ENCODE measurements around the gene WTIP.
"Not testable (repeated sequence)": the region's sequence is repeated elsewhere in the genome, so short reads cannot be mapped to it uniquely, and the experiment has no call there.

WTIP gene

DNA sequence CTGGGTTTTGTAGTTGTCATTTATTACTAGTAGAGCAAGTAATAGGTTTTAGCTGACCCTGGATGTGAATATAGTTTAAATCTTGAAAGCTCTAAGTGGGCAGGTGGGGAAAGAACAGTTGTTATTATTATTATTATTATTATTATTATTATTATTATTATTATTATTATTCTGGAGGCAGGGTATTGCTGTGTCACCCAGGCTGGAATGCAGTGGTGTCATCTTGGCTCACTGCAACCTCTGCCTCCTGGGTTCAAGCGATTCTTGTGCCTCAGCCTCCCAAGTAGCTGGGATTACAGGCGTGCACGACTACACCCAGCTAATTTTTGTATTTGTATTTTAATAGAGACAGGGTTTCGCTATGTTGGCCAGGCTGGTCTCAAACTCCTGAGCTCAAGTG lies 3.1 kb upstream of the WTIP start:
- not testable (repeated sequence) for DNase-seq (ENCODE audit: low read depth)

DNA sequence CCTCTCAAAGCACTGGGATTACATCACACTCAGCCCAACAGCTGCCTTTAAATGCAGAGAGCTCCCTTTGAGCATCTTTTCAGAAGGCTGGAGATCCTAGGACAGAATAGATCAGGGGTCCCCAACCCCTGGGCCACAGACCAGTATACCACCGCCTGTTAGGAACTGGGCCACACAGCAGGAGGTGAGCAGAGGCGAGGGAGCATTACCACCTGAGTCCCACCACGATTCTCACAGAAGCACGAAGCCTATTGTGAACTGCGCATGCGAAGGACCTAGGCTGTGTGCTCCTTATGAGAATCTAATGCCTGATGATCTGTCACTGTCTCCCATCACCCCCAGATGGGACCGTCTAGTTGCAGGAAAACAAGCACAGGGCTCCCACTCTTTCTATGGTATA lies 2.2 kb upstream of the WTIP start:
- DNase-seq (ENCODE audit: low read depth), result no peak

DNA sequence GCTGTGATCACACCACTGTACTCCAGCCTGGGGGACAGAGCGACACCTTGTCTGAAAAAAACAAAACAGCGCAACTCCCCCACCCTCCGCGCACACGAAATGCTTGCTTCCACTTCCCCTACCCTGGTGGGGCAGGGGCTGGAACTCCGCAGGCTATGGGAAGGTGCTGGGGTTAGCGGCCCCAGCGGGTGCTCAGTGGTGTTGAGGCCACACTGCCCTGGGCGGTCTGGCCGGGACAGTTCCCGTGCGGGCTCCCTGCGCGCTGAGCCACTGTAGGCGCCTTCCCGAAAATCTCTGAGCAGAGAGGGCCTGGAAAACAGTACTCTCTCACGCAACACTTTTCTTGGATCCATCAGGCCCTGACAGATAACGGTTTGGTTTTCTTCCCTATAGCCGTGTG lies 1.1 kb upstream of the WTIP start:
- DNase-seq (ENCODE audit: low read depth), result no peak

DNA sequence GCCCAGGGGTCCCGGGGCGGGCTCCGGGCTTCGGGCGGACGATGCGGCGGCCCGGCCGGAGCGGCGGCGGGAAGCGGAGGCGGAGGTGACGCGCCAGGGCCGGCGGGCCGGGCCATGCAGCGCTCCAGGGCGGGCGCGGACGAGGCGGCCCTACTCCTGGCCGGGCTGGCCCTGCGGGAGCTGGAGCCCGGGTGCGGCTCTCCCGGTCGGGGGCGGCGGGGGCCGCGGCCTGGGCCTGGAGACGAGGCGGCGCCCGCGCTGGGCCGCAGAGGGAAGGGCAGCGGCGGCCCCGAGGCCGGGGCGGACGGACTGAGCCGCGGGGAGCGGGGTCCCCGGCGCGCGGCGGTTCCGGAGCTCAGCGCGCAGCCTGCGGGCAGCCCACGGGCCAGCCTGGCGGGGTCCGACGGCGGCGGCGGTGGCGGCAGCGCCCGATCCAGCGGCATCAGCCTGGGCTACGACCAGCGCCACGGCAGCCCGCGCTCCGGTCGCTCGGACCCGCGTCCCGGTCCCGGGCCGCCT lies 362 bp downstream of the WTIP start:
- DNase-seq (ENCODE audit: low read depth), result peak; percentile 72

DNA sequence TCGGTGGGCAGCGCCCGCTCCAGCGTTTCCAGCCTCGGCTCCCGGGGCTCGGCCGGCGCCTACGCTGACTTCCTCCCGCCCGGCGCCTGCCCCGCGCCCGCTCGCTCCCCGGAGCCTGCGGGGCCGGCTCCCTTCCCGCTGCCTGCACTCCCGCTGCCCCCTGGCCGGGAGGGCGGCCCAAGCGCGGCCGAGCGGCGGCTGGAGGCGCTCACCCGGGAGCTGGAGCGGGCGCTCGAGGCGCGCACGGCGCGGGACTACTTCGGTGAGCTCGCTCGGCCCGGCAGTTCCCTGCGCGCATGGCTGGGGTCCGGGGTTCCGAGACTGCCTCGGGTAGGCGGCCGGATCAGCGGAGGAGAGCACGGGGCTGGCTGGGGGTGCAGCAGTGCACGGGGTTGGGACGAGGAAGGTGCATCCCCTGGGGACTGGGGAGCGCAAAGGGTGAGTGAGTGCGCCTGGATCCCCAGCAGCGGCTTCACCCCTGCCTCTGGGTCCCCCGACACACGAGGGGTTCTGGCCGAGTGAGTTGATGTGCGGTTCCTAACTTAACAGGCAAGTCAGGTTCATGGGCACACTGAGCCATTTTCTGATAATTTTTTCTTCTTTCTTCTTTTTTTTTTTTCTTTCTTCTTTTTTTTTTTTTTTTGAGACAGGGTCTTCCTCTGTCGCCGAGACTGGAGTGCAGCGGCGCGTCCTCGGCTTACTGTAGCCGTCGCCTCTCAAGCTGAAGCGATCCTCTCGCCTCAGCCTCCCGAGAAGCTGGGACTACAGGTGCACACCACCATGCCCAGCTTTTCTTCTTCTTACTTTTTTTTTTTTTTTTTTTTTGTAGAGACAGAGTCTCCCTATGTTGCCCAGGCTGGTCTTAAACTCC lies 1.1 kb downstream of the WTIP start:
- DNase-seq (ENCODE audit: low read depth), result peak; percentile 62

DNA sequence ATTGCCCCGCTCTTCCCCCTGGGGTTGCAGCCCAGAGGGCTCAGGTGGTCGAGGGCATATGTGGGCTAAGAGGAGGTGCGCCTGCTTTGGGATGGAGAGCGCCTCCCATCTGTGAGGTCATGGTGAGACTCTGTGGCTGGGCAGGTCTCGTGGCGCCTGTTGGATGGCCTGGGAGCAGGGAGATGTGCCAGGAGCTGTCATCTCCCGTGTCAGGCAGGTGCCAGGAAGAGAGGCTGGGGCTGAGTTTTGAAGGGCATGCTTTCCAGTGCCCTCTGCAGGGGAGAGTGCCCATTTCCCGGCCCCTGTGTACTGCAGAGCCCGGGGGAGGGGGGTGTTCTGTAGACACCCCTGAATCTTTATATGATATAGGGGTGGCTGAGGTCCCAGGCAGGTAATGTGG lies 2.8 kb downstream of the WTIP start:
- no peak for DNase-seq (ENCODE audit: low read depth)

DNA sequence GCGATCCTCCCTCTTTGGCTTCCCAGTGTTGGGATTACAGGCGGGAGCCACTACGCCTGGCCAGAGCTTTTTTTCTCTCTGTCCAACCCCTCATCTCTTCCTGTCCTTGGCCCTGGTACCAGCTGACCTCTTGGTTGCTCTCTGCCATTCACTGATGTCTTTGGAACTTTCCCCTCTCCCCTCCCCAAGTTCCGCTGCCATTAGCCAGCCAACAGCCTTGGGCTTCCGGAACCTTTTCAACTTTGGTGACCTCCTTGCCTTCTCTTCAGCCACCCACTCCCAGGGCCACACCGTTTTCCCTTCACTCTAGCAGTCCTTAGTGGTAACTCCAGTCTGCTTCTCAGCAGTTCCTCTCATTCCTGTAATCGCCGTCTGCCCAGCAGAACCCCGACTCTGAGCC lies 4.3 kb downstream of the WTIP start:
- no peak for DNase-seq (ENCODE audit: low read depth)

DNA sequence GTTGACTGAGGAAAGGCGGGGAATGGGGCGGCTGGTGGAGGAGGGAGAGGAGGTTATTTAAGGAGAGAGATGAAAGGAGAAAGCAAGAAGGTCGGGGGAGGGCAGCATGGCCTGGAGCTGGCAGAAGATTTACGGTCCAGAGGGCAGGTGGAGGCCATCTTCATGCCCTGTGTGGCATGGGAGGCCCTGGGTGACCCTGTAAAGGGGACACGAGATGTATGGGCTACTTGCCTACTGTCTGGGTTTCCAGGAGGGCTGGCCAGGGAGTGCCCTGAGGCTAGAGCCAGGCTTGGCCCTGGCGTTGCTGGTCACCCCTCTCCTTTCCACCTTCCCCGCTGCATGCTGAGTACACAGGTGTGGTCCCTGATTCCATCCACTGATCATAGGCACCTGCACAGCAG lies 6.1 kb downstream of the WTIP start:
- DNase-seq (ENCODE audit: low read depth), result no peak

DNA sequence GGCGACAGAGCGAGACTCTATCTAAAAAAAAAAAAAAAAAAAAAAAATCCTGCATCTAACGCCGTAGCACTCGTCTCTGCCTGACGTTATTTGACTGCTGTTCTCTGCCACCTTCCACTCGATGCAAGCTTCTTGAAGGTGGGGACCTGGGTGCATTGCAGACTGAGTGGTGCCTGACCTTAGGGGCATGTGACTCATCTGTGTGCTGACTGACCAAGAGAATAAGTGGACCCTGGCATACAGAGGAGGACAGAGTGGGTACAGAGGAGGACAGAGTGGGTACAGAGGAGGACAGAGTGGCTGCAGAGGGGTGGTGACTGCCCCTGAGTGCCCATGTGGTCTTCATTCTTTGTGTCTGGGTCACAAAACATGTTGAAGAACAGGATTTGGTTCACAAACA lies 7.6 kb downstream of the WTIP start:
- no peak for DNase-seq (ENCODE audit: low read depth)

DNA sequence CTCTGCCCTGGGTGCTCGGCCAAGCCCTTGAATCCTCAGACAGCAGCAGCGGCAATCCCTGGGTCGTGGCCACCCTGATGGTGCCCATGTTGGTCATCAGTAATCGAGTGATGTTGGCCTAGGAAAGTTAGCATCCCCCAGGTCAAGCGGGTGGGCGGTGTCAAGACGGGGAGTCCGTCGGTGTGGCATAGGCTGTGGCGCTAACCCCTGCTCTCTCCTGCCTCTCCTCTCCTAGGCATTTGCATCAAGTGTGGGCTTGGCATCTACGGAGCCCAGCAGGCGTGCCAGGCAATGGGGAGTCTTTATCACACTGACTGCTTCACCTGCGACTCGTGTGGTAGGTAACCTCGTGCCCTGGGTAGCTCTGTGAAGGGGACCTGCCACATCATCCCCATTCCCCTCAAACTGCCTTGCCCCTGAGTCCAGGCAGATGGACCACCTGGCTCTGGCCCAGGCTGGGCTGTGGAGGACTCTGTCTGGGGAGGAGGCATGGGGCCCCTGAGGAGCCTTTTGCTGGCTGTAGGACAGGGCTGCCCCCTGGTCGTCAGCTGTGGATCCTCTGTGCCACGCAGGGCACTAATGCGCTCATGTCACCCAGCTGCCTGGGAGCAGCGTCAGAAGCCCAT lies 8.7 kb downstream of the WTIP start:
- DNase-seq (ENCODE audit: low read depth), result no peak

DNA sequence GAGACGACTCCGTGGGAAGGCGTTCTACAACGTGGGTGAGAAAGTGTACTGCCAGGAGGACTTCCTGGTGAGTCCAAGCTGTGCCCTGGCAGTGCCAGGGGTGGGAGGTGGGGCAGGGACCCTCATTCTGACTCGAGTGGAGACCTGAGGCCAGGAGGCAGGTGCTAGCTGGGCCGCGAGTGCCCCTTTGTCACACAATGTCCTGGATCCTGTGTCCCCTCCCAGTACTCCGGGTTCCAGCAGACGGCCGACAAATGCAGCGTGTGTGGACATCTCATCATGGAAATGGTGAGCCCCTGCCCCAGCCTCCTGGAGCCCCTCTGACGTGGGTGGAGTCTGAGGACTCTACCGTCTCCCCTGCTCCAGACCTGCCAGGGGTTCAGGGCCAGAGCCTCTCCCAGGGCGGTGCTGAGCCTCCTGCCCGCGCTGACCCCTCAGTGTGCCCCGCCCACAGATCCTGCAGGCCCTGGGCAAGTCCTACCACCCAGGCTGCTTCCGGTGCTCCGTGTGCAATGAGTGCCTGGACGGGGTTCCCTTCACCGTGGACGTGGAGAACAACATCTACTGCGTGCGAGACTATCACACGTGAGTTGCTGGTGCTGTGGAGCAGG lies 11.6 kb downstream of the WTIP start:
- no peak for DNase-seq (ENCODE audit: low read depth)

DNA sequence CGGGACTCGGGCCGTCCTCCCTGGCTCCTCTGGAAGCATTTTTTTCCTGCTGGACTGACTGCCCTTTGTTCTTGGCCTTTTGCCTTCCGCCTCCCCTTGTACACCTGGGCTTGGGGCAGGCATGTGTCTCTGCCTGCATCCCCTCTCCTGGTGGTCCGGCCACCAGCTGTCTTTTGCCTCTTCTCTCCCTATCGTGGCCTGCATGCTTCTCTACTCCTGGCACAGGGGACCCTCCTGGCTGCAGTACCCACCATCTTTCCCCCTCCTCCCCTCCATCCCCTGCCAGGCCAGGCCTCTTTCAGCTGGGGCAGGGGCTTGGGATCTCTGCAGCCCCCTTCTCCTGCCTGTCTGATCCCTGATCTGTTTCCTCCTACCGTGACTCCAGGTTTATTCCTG lies 12.1 kb downstream of the WTIP start:
- no peak for DNase-seq (ENCODE audit: low read depth)

DNA sequence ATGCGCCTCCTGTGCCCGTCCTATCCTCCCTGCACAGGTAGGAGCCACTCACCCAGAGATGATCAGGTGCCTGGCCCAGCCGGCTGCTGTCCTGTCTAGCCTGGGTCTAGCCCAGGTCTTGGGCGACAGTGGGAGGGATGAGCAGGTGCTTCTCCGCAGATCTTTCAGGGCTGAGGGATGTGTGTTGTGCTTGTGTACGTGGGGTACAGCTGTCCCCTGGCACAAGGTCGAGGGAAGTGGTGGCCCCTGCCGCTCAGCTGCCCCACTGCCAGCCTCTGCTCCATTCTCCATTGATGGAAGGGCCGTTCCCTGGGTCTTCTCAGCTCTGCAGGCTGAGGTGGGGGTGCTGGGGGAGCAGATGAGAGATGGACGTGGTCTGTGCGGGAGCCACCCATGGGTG lies 13.0 kb downstream of the WTIP start:
- DNase-seq (ENCODE audit: low read depth), result no peak

DNA sequence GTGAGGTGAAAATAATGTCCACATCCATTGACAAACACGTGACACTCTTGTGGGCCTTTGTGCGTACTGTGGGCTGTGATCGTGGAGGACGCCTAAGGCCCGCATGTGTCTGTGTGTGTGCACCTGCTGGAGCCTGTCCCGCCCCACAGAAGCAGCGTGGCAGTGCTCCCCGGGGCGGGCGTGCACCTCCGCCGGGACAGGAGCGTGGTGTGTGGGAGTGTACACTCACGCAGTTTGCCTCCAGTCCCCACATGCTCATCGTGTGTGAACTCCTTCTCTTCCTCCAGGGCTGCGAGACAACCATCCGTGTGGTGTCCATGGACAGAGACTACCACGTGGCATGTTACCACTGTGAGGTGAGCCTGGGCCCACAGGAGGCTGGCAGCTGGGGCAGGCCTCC lies 13.9 kb downstream of the WTIP start:
- no peak for DNase-seq (ENCODE audit: low read depth)

DNA sequence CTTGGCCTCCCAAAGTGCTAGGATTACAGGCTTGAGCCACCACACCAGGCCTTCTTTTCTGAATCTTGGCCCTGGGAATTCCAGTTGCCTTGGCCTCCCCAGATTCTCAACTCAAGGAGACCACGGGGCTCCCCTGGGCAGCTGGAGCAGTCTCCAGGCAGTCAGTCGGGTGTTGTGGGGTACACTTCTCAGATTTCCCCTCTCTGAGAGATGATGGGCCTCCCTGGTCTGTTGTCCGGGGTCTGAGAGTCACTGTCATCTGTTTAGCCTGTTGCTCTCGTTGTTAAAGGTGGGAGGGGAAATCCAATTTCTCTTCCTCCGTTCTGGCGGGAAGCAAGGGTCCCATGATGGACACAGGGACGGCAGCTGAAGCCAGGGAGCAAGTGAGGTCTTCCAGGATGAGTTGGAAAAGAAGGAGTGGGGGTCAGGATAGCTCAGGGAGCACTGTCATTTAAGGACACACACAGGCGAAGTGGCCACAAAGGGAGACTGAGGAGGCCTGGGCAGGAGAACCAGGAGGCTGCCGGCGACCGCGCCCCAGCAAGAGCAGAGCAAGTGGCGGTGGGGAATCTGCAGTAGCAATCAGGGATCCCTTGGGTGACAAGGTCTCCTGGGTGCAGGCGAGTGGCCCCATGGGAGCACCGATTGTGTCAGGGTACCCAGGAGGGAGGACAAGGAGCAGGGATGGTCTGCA lies 15.7 kb downstream of the WTIP start:
- no peak for DNase-seq (ENCODE audit: low read depth)

DNA sequence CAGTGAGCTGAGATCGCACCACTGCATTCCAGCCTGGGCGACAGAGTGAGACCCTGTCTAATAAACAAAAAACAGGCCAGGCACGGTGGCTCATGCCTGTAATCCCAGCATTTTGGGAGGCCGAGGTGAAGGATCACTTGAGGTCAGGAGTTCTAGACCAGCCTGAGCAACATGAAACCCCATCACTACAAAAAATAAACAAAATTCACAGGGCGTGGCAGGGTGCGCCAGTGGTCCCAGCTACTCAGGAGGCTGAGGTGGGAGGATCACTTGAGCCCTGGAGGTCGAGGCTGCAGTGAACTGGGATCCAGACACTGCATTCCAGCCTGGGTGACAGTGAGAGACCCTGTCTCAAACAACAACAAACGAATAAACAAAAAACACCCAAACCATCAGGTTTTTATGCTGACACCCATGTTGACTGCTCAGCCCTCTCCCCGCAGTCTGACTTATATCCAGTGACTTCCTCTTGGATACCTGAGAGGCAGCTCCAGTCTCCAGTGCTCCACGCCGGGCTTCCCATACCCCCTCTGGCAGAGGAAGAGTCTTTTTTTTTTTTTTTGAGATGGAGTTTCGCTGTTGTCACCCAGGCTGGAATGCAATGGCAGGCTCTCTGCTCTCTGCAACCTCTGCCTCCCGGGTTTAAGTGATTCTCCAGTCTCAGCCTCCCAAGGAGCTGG lies 17.7 kb downstream of the WTIP start:
- no peak for DNase-seq (ENCODE audit: low read depth)

DNA sequence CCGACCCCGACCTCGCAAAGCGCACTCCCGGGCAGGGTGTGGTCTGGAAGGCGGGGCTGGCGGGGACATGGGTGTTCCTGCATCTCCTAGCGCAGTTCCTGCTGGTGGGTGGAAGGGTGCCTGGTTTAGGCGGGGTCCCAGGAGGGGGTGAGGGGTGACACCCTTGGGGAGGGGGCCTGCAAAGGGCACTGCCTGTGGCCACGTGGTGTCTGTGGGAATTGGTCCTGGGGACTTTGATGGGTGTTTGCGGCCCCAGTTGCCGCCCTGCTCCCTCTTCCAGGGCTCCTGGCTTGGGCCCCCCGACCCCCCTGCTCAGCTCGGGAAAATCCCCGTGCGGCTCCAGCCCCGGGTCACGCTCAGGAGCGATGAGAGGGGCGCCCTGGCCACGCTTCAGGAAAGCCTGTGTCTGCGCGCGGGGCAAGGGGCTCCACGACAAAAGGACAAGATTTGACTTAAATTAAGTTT lies 19.1 kb downstream of the WTIP start:
- DNase-seq (ENCODE audit: low read depth), result no peak

DNA sequence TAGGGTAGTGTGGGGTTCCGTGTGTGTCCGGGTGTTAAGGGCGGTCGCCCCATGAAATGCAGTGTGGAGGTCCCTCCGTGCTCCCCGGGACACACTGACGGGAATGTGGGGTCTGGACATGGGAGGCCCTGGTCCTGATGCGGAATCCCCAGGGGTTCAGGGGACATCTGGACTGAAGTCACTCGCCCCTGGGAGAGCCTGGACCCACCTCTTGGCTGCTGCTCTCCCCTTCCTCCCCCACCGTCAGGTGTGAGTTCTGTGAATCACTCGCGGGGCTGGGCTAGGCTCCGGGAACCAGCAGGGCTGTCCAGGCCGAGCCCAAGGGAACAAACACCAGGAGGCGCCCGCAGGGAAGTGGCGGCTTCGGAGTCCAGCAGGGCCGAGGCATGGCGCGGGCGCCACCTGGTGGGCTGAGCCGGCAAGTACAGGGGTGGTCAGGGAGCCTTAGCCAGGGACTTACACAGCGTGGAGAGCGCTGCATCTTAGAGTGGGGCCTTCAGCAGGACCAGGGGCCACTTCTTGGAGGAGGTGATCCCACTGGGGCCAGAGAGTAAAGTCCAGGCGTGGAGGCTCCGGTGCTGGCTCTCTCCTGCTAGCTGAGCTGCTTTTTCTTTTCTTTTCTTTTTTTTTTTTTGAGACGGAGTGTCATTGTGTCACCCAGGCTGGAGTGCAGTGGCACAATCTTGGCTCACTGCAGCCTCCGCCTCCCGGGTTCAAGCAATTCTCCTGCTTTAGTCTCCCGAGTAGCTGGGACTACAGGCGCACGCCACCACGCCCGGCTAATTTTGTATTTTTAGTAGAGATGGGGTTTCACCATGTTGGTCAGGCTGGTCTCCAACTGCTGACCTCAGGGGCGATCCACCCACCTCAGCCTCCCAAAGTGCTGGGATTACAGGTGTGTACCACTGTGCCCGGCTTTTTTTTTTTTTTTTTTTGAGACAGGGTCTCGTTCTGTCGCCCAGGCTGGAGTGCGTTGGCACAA lies 20.1 kb downstream of the WTIP start:
- DNase-seq (ENCODE audit: low read depth), result peak; percentile 88

DNA sequence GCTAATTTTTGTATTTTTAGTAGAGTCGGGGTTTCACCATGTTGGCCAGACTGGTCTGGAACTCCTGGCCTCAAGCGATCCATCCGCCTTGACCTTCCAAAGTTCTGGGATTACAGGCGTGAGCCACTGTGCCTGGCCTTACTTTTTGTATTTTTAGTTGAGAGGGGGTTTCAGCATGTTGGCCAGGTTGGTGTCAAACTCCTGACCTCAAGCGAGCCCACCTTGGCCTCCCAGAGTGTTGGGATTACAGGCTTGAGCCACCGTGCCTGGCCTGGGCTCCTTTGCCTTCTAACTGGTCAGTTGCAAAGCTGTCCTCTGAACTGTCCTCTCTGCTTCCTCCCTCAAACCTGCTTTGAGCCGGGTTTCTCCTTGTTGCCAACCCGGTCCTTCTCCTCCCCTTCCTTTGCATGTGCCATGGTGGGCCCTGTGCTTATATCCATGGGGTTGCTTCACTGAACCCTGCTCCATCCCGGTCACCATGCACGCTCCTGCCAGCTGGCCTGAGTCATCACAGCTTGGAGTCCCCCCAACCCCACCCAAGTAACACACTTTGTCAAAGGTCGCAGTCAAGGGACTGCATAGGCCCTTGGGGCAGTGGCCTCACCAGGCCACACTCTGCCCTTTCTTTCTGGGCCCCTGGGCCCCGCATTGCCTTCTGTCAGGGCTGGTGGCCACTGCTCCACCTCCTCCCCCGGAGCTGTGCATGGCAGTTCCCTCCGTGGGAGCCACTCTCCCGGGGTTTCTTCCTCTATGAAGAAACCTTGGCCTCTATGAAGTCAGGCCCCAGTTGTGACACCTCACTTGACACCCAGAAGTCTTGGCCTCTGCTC lies 21.2 kb downstream of the WTIP start:
- DNase-seq (ENCODE audit: low read depth), result no peak
